HuH-7 (cell line): Measurements from ENCODE around the gene LRRC75B.
A peak's percentile ranks its signal among the peaks of the same experiment; 100 is the strongest.
"Not testable (repeated sequence)": the region's sequence is repeated elsewhere in the genome, so short reads cannot be mapped to it uniquely, and the experiment has no call there.

Source experiments
- DNase-seq: peaks from one replicate; pipeline ENCODE4 v3.0.0; 2011; ENCODE audit warnings: low spot score

The LRRC75B gene, protein sequence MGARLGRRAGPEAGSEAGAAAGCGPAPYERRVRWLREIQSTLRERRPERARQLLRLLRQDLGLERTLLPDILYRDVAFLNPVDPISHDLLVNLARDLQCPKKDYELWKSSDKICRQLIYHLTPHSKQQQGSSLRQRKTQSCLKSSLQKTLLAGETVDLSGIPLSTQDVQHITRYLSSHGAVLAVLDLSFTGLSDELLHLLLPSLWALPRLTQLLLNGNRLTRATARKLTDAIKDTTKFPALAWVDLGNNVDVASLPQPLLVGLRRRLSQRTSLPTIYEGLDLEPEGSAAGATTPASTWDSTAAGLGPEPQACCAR

DNA sequence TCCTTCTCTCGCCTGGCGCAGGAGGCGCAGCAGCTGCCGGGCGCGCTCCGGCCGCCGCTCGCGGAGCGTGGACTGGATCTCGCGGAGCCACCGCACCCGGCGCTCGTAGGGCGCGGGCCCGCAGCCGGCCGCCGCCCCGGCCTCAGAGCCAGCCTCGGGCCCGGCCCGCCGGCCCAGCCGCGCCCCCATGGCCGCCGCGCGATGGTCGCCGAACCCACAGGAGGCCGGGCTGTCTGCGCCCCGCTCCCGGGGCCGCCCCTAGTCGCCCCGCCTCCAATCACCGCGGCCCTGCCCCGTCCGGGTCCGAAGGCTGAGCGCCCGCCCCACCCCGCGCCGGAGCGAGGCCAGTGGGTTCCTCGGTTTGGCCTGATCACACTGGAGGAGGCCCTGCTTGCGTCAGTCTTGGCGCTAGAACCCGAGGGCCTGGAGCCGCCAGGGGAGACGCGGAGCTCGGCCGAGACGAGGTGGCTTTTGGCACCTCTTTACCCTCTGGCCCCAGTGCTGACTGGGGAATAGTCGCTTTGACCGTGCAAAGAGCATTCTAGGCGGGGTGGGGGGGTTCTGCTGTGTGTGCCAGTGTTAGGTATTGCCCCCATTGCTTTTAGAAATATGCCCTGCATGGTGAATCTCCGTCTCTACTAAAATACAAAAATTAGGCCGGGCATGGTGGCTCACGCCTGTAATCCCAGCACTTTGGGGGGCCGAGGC is at the start of gene LRRC75B:
LRRC75B (minus strand) TSS at position 223 of the 708 bp plus-strand sequence; CDS start at position 189, 34 bp downstream.
- peak; percentile 98 for DNase-seq

- DNase-seq = not testable (repeated sequence)
Observed at GRCh38 chr22:24642307-24642706, 49.4 kb upstream of the LRRC75B start.

- not testable (repeated sequence) for DNase-seq
Observed at GRCh38 chr22:24636513-24636912, 43.6 kb upstream of the LRRC75B start.

GRCh38 chr22:24634776-24635389 is 42.0 kb upstream of the LRRC75B start:
- not testable (repeated sequence) for DNase-seq

- not testable (repeated sequence) for DNase-seq
Observed at GRCh38 chr22:24633231-24634023, 40.6 kb upstream of the LRRC75B start.

DNA sequence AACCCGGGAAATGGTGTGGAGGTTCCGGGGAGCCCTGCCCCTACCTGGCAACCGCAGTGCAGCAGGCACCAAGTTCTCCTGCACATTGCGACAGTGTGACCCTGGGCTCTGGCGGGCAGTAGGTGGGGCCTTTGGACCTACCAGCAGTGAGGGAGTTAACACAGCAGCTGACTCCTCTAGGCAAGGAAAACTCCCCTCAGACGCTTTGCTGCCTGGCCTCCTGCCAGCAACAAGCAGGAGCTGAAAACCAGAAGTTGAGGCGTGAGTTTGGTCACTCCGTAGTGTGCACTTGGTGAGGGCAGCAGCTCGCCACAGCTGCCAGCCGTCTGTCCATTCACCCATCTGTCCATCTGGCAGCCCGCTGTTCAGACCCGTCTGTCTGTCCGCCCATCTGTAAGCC is 39.8 kb upstream of the LRRC75B start:
- not testable (repeated sequence) for DNase-seq

DNA sequence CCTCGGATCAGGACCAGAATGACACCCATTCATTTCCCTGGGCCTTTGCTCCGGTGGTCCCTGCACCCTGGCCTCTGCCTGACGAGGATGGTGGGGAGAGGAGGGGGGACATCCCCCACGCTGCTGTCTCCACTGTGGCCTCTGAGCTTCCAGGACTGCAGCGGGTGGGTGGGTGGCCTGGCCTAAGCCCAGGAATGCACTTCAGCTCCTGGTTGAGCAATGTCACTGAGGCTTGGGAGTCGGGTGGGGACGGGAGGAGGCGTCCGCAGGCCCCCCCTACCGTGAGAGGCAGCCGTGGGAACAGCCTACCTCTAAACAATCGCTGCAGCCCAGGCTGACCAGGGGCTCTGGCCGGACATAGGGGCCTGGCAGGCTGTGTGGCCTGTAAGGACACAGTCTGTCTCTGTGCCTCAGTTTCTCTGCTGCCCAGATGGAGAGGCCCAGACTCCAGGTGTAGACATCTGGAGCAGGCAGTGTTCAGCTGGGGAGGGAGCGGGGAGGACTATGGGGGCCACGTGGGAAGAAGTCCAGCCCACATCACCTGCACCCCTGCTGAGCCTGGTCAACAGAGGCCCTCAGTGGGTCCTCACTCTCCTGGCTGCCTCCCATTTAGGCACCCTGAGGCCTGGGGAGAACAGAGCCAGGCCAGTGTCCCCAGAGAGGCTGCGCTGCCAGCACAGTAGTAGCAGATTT is 38.7 kb upstream of the LRRC75B start:
- DNase-seq = not testable (repeated sequence)

- not testable (repeated sequence) for DNase-seq
Observed at GRCh38 chr22:24630812-24631427, 38.0 kb upstream of the LRRC75B start.

DNA sequence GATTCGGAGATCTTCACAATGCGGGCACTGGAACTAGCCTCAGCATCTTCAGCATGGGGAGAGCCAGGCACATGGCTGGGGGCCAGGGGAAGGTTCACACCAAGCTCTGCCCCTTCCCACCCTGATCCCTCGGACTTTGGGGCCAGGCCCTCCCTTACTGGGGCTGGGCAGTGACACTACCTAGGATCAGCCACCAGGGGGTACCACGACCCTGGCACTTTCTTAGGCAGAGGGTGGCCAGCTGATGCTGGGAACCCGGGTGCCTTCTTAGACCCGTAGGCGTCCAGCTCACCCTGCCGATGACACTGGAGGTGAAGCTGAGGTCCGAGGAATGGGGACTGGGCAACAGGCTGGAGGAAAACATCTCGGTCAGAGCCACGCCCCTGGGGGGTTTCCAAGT is 36.2 kb upstream of the LRRC75B start:
- not testable (repeated sequence) for DNase-seq

GRCh38 chr22:24627911-24628310 is 35.0 kb upstream of the LRRC75B start:
- DNase-seq = not testable (repeated sequence)

DNA sequence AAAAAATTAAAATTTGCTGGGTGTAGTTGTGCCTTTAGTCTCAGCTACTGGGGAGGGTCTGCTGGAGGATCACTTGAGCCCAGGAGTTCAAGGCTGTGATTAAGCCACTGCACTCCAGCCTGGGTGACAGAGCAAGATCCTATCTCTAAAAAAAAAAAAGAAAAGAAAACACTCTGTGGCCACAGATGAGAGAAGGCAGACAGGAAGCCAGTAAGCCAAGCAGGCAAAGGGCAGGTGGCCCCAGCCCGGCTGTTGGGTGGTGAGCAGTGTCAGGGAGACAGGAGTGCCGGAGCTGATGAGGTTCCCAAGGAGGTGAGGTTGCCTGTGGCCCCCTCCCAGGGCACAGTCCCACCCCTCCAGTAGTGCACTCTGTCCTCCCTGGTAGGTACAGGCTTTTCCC is 29.7 kb upstream of the LRRC75B start:
- DNase-seq = not testable (repeated sequence)

DNA sequence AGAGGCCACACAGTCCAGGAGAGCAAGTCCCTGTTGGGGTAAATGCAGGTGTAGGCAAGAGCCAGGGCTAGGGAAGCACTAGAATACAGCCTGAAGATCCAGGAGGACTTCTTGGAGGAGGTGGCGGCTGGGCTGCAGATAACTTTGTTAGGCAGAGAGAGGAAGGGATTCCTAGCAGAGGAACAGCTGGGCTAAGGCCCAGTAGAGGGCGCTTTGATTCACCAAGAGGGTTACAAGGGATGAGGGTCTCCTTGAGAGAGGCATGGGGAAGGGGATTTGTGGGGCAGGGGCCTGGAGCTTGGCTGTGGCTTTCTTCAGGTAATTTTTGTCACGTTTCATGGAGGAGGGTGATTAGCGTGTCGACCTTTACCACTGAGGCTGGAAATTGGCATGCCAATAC is 28.4 kb upstream of the LRRC75B start:
- not testable (repeated sequence) for DNase-seq

DNA sequence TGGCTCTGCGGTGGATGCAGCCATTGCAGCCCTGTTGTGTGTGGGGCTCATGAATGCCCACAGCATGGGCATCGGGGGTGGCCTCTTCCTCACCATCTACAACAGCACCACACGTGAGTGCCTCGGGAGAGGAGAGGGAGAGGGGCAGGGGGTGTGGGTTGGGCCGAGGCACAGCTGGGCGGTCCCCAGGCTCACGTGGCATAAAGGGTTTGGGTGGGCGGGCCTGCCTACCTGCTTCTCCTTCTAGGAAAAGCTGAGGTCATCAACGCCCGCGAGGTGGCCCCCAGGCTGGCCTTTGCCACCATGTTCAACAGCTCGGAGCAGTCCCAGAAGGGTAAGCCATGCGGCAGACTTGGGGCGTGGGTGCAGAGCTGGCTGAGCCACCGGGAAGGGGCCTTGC is 21.9 kb upstream of the LRRC75B start:
- not testable (repeated sequence) for DNase-seq

GRCh38 chr22:24609888-24610287 is 17.0 kb upstream of the LRRC75B start:
- not testable (repeated sequence) for DNase-seq

DNA sequence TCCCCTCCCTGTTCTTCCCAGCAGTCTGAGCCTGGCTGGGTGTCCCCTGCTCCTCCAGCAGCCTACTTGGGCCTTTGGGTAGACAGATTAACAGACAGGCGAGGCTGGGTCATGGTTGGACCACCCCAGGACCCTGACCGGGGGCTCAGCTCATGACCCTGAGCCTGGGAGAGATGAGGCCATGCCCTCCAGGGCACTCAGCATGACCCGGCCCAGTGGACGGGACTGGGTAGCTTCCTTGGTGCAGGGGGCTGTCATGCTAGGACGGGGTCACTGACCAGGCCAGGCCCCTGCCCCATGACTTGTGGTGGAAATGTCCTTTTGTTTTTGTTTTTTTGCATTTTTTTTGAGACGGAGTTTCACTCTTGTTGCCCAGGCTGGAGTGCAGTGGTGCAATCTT is 15.5 kb upstream of the LRRC75B start:
- DNase-seq = not testable (repeated sequence)

GRCh38 chr22:24607429-24607983 is 14.6 kb upstream of the LRRC75B start:
- not testable (repeated sequence) for DNase-seq

- not testable (repeated sequence) for DNase-seq
Observed at GRCh38 chr22:24606340-24606739, 13.5 kb upstream of the LRRC75B start.

- not testable (repeated sequence) for DNase-seq
Observed at GRCh38 chr22:24603770-24604629, 11.1 kb upstream of the LRRC75B start.
